GM23338 (cell line): ENCODE measurements around the gene SEC16A.

Experiments used
- CTCF ChIP-seq, 2 experiments: fragments of 200-600 bp in 1 of 2; sonication (generic) in 1 of 2; conservative IDR thresholded peaks; 2 replicates each; pipeline versions ENCODE4 v1.5.1 to v1.6.1; 2016 to 2017; ENCODE audit warnings: antibody characterized with exemption in 2 of 2, low read depth in 2 of 2, mild to moderate bottlenecking in 2 of 2, moderate library complexity in 1 of 2
- EZH2 ChIP-seq: fragments of 200-600 bp; sonication (generic); IDR thresholded peaks from one replicate; pipeline ENCODE4 v1.8.0; 2017; ENCODE audit warnings: antibody characterized with exemption, mild to moderate bottlenecking, low read depth; ENCODE audit not compliant: unreplicated experiment
- REST ChIP-seq: IDR thresholded peaks from one replicate; pipeline ENCODE4 v1.6.1; 2018; ENCODE audit warnings: antibody characterized with exemption; ENCODE audit not compliant: unreplicated experiment
- ZNF114 ChIP-seq: fragments of 250-450 bp; sonication (Bioruptor Pico); IDR thresholded peaks from 2 replicates; pipeline ENCODE4 v1.5.0; 2020; ENCODE audit warnings: mild to moderate bottlenecking, moderate library complexity

- no peak for TF ChIP-seq CTCF (conservative IDR thresholded peaks at IDR 0.05; ENCODE audit: low read depth in 2 of 2)
- no peak for TF ChIP-seq EZH2
- TF ChIP-seq REST = no peak
- TF ChIP-seq ZNF114 (CRISPR knock-in tag) = no peak
These were observed 26.6 kb downstream of the SEC16A start for GRCh38 chr9:136456258-136456657.
